Transverse colon (tissue), 4 donors: ENCODE measurements around the gene DGKG. TPM values are rescaled to one million over a fixed set of nuclear protein-coding genes. Genes with fewer than 3 reads are reported as not detected.

Experiments used
- DNase-seq: peaks from one replicate; pipeline ENCODE4 v3.0.0-alpha.2; 2019
- H3K27ac ChIP-seq, 4 donors: fragments of 200-600 bp; sonication (generic); 2 replicates each; pipeline ENCODE4 v1.5.1; 2016 to 2018; ENCODE audit warnings: inconsistent platforms in 4 of 4
- H3K27me3 ChIP-seq: fragments of 200-600 bp; sonication (generic); 2 replicates; pipeline ENCODE4 v1.5.1; 2017; ENCODE audit warnings: inconsistent platforms
- H3K36me3 ChIP-seq, 4 donors: fragments of 200-600 bp; sonication (generic); 2 replicates each; pipeline ENCODE4 v1.5.1; 2017 to 2019; ENCODE audit warnings: inconsistent platforms in 4 of 4
- H3K4me1 ChIP-seq, 4 donors: fragments of 200-600 bp; sonication (generic); 2 replicates each; pipeline ENCODE4 v1.5.1; 2017 to 2020; ENCODE audit warnings: inconsistent platforms in 4 of 4
- H3K4me3 ChIP-seq, 4 donors: fragments of 200-600 bp; sonication (generic); 1 replicate in 1 of 4; 2 replicates in 3 of 4; pipeline versions ENCODE4 v1.5.1 to v1.6.1; 2017 to 2019; ENCODE audit warnings: inconsistent platforms in 4 of 4
- H3K9me3 ChIP-seq, 2 donors: fragments of 200-600 bp; sonication (generic); 2 replicates each; pipeline ENCODE4 v1.5.1; 2017 to 2019; ENCODE audit warnings: inconsistent platforms in 2 of 2
- CTCF ChIP-seq, 5 experiments: fragments of 200-600 bp in 3 of 5; fragments of 450-650 bp in 2 of 5; sonication (generic) in 3 of 5; IDR thresholded peaks; 1 replicate in 2 of 5; 2 replicates in 3 of 5; pipeline ENCODE4 v1.5.1; 2016 to 2017; ENCODE audit warnings: antibody characterized with exemption in 5 of 5, inconsistent platforms in 3 of 5, mild to moderate bottlenecking in 2 of 5, moderate library complexity in 1 of 5
- EP300 ChIP-seq: sonication (generic); formaldehyde crosslinking; IDR thresholded peaks from one replicate; pipeline ENCODE4 v1.6.1; 2017; ENCODE audit warnings: antibody characterized with exemption, low read depth
- POLR2A ChIP-seq: fragments of 450-650 bp; IDR thresholded peaks from one replicate; pipeline ENCODE4 v1.6.1; 2016; ENCODE audit warnings: antibody characterized with exemption, mild to moderate bottlenecking, moderate library complexity
- POLR2AphosphoS5 ChIP-seq, 3 donors: sonication (generic); formaldehyde crosslinking; IDR thresholded peaks; one replicate each; pipeline ENCODE4 v1.6.1; 2016; ENCODE audit warnings: antibody characterized with exemption in 3 of 3
- WGBS, 2 donors: methylation state at CpG; one replicate each; pipeline ENCODE4 v1.1.5; 2018; ENCODE audit warnings: low coverage in 1 of 2; 5-methylcytosine and 5-hydroxymethylcytosine counted together
- in situ Hi-C, 4 donors: fragments of 200-750 bp; cut with MboI; loops; one replicate each; pipeline versions ENCODE4 v1.15.0 to v1.15.1; 2017; ENCODE audit warnings: low sequenced_read_pairs in 3 of 4, low pct_ligation_motif_present in 1 of 4, low pct_unique_long_range_greater_than_20kb in 1 of 4
- intact Hi-C: fragments of 100-400 bp; cut with DNase I; formaldehyde crosslinking; loops from one replicate; pipeline ENCODE4 v1.15.1; 2023; ENCODE audit warnings: low total_unique reads
- total RNA-seq, 4 donors: library from RNA; depleted of rRNA; stranded (reverse); fragments of >200 nt; gene quantifications; one replicate each; pipeline ENCODE4 v1.1.0, GENCODE V29; 2016

The DGKG gene
- total RNA-seq, 4 donors from 2014 or later, result 1.00 to 2.9 (median 1.8) TPM

GRCh38 chr3:186307594-186308221 lies 54.3 kb downstream of the DGKG start:
- no peak for DNase-seq
- in situ Hi-C loops, result no loop called here

GRCh38 chr3:186305286-186305685 lies 56.7 kb downstream of the DGKG start:
- intact Hi-C loops, result no loop called here
- H3K27ac ChIP-seq, result no peak overlapping the region
- TF ChIP-seq POLR2A (no peak), POLR2AphosphoS5 (IDR thresholded peaks at IDR 0.05) (no peak), EP300 (no peak), CTCF (IDR thresholded peaks at IDR 0.05) (no peak)
- H3K27me3 ChIP-seq, result no peaks in the 10 kb centered on the region
- H3K36me3 ChIP-seq, result no peaks in the 10 kb centered on the region
- 80 to 85% methylated on average over 2 of the region's 2 CpGs for WGBS, 2 donors
- no peak for DNase-seq
- H3K4me1 ChIP-seq, result no peaks in the 10 kb centered on the region
- H3K4me3 ChIP-seq, result no peak overlapping the region
- in situ Hi-C loops, result no loop called here
- H3K9me3 ChIP-seq, result no peaks in the 10 kb centered on the region

More at GRCh38 chr3:186307594-186308221, 54.3 kb downstream of the DGKG start:
- WGBS, 2 donors, result 67 to 72% methylated on average over 3 of the region's 3 CpGs
- Histone ChIP-seq H3K4me1 (no peaks in the 10 kb centered on the region), H3K4me3 (no peak overlapping the region), H3K9me3 (no peaks in the 10 kb centered on the region), H3K27ac (no peak overlapping the region), H3K27me3 (no peaks in the 10 kb centered on the region), H3K36me3 (no peaks in the 10 kb centered on the region)
- intact Hi-C loops, result no loop called here
- TF ChIP-seq EP300 (no peak), POLR2AphosphoS5 (IDR thresholded peaks at IDR 0.05) (no peak), CTCF (IDR thresholded peaks at IDR 0.05) (no peak), POLR2A (no peak)

GRCh38 chr3:186303965-186304364 lies 58.1 kb downstream of the DGKG start:
- H3K27me3 ChIP-seq, result no peaks in the 10 kb centered on the region
- no peak for DNase-seq
- H3K9me3 ChIP-seq, result no peaks in the 10 kb centered on the region
- no peaks in the 10 kb centered on the region for H3K36me3 ChIP-seq
- intact Hi-C loops (no loop called here), in situ Hi-C loops (no loop called here)
- 26 to 51% methylated on average over 3 to 11 of the region's 11 CpGs for WGBS, 2 donors
- no peak overlapping the region for H3K27ac ChIP-seq
- H3K4me1 ChIP-seq, result no peaks in the 10 kb centered on the region
- no peak for TF ChIP-seq EP300
- no peak for TF ChIP-seq CTCF (IDR thresholded peaks at IDR 0.05)
- TF ChIP-seq POLR2AphosphoS5 (IDR thresholded peaks at IDR 0.05), result no peak
- TF ChIP-seq POLR2A, result no peak
- no peak overlapping the region for H3K4me3 ChIP-seq

GRCh38 chr3:186299327-186299726 lies 62.7 kb downstream of the DGKG start:
- DNase-seq, result no peak
- H3K4me1 ChIP-seq, result no peaks in the 10 kb centered on the region
- H3K9me3 ChIP-seq, result no peaks in the 10 kb centered on the region
- in situ Hi-C loops (no loop called here), intact Hi-C loops (no loop called here)
- no peak overlapping the region for H3K4me3 ChIP-seq
- TF ChIP-seq POLR2A (no peak), CTCF (IDR thresholded peaks at IDR 0.05) (no peak), POLR2AphosphoS5 (IDR thresholded peaks at IDR 0.05) (no peak), EP300 (no peak)
- no peak overlapping the region for H3K27ac ChIP-seq
- 57% methylated on average over 3 to 4 of the region's 4 CpGs for WGBS, 2 donors
- no peaks in the 10 kb centered on the region for H3K36me3 ChIP-seq
- no peaks in the 10 kb centered on the region for H3K27me3 ChIP-seq
